Central memory CD4-positive, alpha-beta T cell (primary cell): ENCODE measurements around the gene EXTL1.
A peak's percentile ranks its signal among the peaks of the same experiment; 100 is the strongest.

Experiments
- DNase-seq: peaks from one replicate; pipeline ENCODE4 v3.0.0; 2022

EXTL1 gene

GRCh38 chr1:26025517-26025916 lies 3.9 kb downstream of the EXTL1 start:
- no peak for DNase-seq

DNA sequence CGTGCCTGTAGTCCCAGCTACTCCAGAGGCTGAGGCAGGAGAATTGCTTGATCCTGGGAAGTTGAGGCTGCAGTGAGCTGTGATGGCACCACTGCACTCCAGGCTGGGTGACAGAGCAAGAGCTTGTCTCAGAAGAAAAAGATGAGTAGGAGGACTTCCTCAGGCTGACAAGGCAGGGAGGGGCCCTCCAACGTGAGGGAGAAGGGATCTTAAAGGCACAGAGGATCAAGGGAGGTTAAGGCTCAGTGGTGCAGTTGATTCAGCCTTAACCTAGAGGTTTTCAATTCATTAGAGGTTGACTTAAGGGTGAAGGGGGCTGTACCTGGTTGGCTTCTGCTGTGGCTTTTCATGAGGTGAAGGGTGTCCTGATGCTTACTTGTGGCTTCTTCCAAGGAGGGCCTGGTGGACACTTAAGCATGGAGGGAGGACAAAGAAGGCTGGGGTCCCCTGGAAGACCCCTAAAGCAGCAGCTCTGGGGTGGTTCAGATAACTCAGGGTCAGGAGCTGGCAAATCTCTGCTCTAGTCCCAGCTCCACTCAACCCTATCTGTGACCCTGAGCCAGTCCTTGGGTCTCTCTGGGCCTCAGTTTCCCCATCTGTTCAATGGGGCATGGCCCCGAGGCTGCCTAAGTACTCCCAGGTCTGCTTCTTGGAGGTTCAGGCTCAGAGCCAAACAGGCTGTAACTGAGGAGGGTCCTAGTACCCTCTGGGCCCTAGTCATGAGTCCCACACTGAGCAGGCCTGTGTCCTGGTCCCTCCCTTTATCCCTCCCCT lies 6.3 kb downstream of the EXTL1 start:
- DNase-seq: no peak

- DNase-seq: no peak
Observed at GRCh38 chr1:26028490-26028980, 7.0 kb downstream of the EXTL1 start.

DNA sequence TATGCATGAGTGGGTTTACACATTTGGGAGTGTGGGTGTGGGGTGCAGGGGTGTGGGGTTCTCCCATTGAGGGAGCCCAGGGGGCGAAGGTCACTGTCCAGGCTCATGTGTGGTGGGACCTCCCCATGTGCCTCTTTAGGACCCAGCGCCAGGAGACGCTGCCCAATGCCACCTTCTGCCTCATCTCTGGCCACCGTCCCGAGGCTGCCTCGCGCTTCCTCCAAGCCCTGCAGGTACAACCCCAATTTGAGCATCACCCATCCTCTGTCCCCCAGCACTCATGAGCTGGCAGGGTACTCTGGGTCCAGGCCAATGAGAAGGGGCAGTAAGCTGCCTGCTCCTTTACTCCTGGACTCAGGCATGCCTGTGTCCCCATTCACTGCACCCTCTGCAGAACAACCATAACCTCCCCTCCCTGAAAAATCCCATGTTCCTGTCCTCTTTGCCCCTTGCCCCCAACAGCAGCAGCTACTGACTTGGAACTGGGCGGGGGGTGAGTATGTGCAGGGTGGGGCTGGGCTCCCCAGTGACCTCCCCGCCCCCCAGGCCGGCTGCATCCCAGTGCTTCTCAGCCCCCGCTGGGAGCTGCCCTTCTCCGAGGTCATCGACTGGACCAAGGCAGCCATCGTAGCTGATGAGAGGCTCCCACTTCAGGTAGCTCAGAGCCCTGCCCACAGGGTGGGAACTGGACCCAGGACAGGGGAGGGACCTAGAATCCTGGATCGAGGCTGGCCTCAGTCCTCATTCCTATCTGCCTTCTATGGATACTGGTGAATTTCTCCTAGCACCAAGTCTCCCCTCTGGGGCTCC lies 7.7 kb downstream of the EXTL1 start:
- DNase-seq: no peak

DNA sequence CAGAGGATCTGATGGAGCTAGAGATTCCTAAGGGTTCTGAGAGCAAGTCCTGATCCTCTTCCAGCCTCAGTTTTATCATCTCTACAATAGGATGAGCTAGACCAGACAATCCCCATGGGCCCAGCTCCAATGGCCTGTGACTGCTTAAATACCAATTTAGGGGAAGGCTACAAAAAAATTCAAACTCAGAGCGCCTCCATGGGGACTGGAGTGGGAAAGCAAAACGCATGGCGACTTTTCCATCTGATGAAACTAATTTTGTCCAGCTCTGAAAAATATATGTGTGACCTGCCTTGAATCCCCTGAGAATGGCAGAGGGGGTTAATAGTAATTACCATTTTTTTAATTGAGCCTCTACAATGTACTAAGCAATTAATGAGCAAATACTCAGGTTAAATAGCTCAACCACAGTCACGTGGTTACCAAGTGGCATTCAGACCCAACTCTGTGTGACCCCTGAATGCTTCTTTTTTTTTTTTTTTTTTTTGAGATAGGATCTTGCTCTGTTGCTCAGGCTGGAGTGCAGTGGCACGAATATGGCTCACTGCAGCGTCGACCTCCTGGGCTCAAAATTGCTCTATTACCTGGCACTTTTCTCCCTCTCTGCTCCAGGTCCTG lies 8.4 kb downstream of the EXTL1 start:
- no peak for DNase-seq

GRCh38 chr1:26031196-26031595 lies 9.6 kb downstream of the EXTL1 start:
- DNase-seq: no peak

GRCh38 chr1:26031611-26032220 lies 10.1 kb downstream of the EXTL1 start:
- DNase-seq: no peak

- DNase-seq: no peak
Observed at GRCh38 chr1:26032656-26033357, 11.2 kb downstream of the EXTL1 start.

DNA sequence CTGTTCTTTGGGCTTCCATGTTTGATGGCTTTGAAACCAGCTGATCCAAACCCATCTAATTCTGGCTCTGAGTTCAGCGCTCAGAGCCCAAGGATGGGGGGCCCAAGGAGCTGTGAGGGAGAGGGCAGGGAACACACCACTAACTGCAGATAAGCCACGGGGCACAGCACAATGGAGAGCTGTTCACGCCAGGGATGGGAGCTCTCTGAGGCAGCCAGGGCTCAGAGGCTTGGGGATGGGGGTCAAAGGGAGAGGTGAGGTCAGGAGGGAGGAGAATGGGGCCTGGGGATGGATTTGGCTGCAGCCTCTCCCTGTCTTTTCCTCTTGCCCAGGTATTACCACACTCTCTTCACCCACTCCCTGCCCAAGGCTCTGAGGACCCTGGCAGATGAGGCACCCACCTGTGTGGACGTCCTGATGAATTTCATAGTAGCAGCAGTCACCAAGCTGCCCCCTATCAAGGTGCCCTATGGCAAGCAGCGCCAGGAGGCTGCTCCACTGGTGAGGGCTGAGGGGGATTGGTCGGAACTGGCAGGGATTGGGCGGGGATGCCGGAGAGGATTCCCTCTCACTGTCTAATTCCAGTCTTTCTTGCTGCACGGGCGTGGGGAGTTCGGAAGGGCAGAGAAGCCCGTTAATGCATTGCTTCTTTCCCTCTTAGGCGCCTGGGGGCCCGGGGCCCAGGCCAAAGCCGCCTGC lies 13.1 kb downstream of the EXTL1 start:
- DNase-seq: no peak

GRCh38 chr1:26035203-26035958 lies 13.8 kb downstream of the EXTL1 start:
- peak; percentile 90 for DNase-seq

DNA sequence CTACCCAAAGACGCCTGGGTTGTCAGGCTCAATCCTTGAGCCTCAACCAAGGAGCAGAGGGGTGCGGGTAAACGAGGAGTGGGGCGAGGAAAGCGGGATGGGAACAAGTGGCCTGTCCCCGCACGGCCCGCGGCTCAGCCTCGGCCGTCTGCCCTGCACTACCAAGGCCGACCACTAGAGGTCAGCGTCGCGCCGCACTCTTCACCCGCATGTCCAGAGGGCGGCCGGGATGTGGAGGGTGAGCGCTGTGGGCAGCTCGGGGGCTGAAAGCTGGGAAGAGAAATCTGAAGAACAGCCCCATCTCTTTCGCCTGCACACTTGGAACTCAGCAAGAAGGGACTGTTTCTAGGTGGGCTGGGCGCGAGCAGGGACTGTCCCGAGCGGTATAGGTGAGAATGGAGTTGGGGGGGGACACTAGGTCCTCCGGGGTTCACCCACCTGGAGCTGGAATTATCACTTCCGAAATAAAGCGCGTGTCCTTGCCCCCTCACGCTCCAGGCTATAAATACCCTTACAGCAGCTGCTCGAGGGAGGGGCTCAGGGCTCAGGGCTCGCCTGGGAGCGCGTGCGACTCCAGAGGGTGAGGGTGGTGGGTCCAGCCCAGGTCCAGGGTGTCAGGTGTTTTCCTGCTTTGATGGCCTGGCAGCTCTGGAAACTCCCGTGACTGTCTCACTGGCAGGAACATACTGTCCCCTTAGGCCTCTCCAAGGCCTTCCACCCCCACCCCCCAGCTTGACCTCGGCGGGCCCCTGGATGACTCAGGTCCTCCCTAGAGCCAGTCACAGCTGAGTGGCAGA lies 14.6 kb downstream of the EXTL1 start:
- DNase-seq: peak; percentile 64

DNA sequence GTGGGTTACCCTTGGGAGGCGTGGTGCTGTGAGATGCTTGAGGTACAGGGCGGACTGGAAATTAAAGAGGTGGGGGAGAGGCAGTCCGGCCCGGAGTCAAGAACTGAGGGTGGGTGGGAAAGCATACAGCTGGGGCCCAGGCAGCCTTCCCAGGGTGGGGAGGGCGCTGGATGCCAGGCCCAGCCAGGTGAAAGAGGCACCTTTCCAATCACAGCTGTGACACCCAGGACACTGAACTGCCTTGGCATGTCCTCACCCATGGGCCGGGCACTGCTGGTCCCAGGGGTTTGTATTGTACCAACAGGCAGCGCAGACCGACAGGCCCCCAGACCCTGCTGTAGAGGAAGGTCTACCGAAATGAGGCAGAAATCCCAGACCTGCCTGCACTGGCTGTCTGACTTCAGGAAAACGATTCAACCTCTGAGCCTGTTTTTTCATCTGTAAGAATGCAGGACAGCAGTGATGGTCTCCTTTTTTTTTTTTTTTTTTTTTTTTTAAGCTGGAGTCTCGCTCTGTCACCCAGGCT lies 15.2 kb downstream of the EXTL1 start:
- no peak for DNase-seq

DNA sequence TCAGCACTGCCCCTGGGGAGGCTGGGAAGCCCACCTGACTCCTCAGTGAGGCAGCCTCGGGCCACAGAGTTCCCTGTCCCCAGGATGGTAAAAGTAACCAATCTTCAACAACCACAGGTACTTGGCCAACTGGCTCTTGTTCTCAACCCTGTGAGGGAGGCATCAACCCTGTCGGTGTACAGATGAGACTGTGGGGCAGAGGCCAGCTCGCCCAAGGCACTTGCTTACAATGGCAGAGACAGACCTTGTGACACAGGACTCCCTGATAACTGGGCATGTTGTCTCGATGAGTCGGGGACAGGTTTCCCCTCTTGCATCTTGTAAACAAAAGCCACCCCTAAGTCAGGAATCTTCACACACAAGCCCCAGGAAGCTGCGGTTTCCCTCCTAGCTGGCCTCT lies 16.3 kb downstream of the EXTL1 start:
- DNase-seq: no peak

- DNase-seq: no peak
Observed at GRCh38 chr1:26038477-26038876, 16.9 kb downstream of the EXTL1 start.

DNA sequence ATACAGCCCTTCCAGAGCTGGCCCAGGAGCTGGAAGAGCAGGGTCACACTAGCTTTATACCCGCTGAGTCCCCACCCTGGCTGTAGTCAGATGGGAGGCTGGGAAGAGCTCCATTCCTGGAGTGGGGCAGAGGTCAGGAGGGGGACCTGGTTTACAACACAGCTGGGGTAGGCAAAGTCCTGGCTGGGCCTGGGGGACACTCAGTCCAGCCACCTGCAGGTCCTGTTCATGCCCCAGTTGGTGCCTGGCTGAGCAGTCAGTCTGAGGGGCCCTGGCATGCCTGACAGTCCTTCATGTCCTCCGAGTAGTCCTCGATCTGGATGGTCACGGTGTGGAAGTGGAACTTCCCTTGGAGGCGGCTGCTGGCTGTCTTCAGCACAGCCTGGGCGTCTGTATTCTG lies 17.3 kb downstream of the EXTL1 start:
- no peak for DNase-seq

DNA sequence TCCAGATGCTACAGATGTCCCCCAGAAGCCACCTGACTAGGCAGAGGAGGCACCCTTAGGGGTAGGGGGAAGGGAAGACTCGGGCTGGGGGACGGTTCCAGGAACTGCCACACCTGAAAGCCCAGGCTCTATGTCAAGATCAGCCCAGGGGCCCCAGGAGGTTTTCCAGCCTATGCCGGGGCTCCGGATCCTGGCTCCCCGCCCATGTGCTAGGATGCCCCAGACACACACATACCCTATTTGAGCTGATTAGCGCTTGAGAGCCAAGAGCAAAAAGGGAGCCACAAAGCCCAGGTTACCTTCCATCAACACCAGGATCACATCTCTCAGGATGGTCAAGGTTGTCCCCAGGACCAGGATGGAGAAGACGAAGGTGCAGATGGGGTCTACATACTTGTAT lies 19.8 kb downstream of the EXTL1 start:
- DNase-seq: no peak

DNA sequence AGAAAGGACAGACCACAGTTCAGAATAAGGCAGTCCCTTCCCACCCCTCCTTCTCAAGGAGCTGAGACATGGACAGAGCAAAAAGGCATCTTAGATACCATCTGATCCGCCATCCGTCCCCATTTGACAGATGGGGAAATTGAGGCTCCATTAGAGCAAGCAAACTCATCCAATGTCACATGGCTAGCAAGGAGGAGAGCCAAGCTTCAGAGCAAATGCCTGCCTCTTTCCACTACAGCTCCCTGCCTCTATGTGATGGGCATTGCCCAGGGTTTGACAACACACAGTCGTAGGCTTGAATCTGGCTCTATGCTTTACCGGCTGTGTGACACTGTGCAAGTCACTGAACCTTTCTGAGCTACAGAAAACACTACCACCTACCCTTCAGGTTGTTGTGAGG lies 20.4 kb downstream of the EXTL1 start:
- no peak for DNase-seq

DNA sequence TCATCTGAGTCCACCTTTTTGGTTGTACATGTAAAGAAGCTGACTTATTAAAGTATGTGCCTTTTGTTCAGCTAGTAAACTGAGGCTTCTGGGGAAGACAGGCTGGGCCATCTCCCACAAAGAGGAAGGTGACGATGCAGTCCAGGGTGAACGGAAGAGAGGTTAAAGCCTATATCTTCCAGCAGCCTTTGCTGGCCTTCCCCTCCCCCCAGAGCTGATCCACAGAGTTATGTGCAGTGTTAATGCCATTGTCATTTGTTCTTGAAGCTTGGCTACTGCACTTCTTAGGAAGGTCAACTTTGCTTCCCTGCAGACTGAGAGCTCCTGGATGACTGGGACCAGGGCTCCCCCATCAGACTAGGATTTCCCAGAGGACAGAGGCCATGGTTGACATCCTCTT lies 22.2 kb downstream of the EXTL1 start:
- no peak for DNase-seq

GRCh38 chr1:26044414-26044813 lies 22.8 kb downstream of the EXTL1 start:
- no peak for DNase-seq
